NCI-H2107 treated with DMSO at 0.1 percent for 48 hours (cell line): ENCODE data around the gene ERAS.

Experiments
- DNase-seq: peaks from one replicate; lab custom pipeline; 2025; ENCODE audit not compliant: unreplicated experiment; lab: John Stamatoyannopoulos, UW

The ERAS gene, protein sequence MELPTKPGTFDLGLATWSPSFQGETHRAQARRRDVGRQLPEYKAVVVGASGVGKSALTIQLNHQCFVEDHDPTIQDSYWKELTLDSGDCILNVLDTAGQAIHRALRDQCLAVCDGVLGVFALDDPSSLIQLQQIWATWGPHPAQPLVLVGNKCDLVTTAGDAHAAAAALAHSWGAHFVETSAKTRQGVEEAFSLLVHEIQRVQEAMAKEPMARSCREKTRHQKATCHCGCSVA

DNA sequence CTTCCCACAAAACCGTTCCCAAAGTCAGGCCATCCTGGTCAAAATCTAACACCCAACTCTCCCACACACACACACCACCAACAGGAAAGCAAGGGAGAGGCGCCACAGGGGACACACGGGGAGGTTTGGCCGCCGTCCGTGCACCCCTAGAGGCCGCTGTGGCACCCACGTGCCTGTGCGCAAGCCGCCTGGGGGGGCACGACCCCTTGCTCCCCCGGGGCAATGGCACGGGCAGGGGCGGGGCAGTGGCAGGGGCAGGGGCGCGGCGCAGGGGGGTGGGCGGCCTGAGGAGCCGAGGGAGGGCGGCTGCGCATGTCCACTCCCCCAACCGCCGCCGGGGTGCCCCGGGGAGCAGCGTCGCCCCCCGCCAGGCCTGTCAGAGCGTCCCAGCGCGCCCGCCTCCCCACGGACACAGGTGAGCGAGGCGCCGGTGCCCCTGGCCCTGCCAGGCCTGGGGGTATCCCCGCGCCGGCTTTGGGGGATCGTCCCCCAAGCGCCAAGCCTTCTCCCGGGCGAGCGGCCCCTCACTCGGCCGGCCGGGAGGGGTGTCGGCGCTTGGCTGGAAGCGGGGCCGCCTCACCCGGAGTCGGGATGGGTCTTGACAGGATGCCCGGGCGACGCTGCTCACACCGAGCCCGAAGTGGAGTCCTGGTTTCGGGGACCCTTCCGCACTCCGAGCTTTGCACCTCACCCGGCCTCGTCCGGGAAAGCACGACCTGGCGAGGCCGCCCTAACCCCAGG is at the start of gene ERAS:
Gene ERAS, plus strand, starts transcription at position 379 of the 741 bp plus-strand sequence. CDS start 2,611 bp downstream, outside the sequence.
- DNase-seq = no peak

DNA sequence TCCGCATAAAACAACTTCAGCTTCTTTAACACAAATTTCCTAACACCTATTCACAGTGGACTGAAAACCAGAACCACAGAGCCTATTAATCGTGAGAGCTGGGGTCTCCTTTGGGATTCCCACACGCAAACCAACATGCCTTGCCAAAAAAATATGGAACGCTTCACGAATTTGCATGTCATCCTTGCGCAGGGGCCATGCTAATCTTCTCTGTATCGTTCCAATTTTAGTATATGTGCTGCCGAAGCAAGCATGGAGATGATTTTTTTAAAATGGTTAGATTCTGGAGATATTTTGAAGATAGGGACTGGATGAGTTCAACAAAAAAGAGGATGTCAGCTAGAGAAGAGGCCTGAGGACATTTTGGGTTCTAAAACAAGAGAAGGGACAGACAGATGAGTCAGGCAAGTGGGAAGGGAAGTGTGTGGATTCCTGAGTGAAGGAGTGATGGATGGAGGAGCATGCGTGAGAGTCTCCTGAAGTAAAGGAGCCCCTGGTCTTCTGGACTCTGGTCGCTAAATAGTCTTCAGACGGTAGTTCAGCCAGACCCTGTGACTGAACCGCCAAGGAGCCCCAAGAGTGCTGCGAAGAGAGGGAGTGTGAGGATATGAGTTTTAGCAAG is 49.4 kb upstream of the ERAS start:
- DNase-seq = no peak

DNA sequence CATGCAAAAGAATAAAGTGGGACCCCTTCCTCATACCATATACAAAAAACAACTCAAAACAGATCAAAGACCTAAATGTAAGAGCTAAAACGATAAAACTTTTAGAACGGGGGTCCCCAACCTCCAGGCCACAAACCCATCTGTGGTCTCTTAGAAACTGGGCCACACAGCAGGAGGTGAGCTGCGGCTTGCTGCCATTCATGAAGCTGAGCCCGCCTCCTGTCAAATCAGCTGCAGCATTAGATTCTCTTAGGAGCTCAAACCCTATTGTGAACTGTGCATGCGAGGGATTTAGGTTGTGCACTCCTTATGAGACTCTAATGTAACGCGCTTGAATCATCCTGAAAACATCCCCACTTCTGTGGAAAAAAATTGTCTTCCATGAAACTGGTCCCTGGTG is 46.9 kb upstream of the ERAS start:
- no peak for DNase-seq

DNA sequence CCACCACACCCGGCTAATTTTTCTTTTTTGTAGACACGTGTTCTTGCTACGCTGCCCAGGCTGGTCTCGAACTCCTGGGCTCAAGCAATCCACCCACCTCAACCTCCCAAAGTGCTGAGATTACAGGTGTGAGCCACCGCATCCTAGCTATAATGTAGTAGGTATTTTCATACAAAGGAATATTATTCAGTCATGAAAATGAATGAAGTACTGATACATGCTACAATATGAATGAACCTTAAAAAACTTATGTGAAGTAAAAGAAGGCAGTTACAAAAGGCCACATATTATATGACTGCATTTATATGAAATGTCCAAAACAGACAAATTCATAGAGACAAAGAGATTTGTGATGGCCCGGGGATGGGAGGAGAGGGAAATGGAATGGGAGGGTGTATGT is 44.6 kb upstream of the ERAS start:
- no peak for DNase-seq

DNA sequence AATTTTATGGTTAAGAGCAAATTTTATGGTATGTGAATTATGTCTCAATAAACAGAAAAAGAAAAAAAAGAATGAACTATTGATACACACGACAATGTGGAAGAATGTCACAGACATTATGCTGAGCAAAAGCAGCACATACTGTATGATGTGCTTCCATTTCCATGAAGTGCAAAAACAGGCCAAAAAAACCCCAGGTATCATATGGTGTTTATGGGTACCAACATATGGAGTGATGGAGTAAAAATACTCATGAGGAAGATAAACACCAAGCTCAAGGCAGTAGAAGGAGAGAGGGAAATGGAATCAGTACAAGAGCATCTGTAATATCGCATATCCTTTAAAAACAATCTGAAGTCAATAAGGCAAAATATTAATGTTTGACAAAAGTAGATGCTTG is 44.1 kb upstream of the ERAS start:
- DNase-seq = no peak

DNA sequence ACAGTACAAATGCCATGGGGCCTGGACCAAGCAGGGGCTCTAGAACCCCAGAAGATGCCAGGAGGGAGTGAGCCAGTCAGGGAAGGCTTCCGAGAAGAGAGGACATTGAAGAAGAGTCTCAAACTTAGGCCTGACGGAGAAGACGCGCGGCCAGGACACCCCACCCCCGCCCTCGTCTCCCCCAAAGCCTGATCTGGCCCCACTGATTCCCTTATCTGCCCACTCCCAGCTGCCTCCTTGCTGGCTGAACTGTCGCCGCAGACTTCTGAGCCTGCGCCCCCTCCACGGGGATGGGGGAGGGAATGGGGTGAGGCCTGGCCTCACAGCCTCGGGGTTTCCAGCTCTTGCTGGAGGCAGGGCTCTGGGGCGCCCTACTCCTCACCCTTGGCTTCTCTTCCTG is 43.5 kb upstream of the ERAS start:
- DNase-seq = no peak

DNA sequence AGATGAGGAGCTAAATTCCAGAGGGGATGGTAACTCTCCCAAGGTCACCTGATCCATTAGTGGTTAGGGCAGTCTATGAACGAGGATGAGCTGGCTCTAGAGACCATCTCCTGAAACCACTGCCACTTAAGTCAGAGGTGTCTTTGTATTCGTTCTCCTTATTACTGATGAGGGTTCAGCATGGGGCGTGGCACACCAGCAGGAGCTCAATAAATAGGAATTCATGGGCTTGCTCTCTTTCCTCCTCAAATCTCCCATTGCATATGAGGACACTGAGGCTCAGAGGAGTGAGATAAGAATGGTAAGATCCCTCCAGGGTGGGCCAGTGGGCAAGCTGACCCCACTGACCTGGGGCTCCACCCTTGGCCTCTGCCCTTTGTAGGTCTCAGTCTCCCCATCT is 41.6 kb upstream of the ERAS start:
- DNase-seq = no peak

DNA sequence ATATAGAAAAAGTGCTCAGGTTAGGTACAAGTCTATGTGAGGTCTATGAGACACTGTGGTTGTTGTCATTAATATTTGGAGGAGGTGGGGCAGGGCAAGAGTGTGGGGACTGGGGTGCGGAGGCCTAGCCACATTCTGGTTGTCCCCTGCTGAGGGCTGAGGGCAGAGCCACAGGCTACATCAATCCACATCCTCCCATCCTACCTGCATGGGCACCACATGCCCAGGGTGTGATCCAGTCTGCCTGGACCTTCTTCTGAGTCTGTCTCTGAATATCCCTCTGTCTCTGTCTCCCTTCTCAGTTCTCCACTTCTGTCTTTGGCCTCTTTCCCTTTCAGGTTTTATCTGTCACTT is 41.1 kb upstream of the ERAS start:
- no peak for DNase-seq

DNA sequence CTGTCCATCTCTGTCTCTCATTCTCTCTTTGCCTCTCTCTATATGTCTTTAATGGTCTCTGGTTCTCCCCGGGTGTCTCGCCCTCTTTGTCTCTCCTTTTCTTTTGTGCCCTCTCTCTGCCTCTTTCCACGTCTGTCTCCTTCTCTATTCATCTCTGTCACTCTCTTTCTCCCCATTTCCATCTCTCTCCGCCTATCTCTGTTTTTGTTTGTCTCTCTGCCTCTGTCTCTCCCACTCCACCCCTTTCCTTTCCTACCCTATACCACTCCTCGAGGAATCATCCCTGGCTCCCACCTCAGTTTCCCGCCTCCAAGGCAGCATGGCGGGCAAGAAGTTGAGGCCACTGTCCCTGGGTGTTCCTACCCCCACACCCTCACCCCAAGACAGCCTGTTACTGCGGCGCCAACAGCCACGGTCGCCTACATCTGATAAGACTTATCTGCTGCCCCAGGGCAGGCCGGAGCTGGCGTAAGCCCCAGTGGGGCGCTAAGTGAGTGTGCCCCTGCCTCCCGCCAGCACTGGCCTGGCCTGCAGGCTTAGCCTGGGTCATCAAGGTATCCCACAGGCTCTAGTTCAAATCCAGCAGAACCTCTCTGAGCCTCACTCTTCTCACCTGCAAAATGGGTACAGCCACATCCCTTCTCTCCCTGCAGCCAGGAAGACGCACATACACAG is 40.6 kb upstream of the ERAS start:
- no peak for DNase-seq

DNA sequence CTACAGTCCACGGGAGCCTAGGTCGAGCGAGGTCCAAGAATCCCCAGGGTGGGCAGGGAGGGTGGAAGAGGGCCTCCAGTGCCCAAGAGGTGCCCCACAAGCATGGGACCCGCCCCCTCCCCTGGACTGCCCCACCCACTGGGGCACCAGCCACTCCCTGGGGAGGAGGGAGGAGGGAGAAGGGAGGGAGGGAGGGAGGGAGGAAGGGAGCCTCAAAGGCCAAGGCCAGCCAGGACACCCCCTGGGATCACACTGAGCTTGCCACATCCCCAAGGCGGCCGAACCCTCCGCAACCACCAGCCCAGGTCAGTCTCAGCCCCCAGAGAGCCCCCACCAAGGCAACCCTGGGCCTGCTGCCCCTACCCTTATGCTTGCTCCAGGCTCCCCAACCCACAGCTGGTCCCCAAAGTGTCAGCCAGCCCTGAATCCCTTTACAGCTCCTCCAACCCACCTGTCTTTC is 39.9 kb upstream of the ERAS start, which contains the start of gene GATA1:
Gene GATA1, plus strand, starts transcription at position 250 of the 460 bp plus-strand sequence. CDS start 4,520 bp downstream, outside the sequence.
- no peak for DNase-seq

DNA sequence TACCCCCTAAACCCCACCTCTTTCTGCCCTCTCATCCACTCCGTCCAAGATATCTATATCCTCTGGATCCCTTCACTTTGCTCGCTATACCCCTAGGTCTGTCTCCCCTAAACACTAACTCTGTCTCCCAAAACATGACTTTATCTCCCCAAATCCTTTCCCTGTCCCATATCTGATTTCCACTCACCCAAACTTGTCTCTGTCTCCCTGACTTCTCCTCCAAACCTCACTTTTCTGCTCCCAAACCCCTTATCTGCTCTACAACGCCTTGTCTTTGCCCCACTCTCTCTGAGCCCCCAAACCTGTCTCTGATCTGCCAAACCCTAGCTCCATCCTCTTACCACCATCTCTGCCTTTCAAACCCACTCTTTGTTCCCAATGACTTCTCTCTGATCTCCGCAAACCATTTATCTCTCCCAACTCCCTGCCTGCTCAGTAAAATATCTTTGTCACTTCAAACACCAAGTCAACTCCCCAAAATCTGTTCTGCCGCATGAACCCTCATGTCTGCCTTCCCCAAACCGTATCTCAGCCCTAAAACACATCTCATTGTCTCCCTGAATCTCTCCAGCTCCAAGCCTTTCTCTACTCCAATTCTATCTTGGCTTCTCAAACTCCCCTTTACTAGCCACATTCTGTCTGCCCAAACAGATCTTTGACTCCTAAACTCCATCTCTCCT is 39.3 kb upstream of the ERAS start:
- no peak for DNase-seq

DNA sequence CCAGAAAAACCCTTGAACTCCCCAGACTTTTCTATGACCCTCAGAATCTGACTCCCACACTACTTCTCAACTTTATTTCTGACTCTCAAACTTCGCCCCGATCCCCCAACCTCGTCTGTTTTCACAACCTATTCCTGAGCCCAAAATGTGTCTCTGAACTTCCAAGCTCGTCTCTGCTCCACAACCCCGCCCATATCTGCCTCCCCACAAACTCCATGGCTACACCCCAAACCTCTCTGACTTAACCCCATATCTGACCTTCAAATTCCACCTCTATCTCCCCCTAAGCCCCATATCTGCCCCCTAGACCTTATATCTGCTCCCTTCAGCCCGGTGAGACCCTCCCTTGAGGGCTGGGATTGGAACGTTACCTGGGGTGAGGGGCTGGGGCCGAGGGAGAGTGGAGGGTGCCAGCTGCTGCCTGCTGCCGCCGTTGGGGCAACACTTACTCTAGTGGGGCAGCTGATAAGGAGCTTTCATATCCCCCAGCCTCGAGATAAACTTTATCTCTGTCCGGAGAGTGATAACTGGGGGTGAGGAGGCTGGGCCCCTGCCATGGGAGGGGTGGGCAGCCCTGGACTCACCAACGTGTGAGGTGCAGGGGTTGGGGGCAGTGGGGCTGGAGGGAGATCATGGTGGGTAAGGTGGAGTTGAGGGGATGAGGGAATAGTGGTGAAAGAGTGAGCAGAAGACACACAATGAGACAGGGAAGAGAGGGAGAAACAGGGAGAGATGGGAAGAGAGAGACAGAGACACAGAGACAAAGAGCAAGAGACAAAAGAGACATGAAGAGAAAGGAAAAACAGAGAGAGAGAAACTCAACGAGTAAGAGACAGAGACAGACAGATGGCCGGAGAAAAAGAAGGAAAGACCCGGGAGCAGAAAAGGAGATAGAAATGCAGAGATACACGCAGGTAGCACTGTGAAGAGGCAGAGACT is 38.5 kb upstream of the ERAS start:
- DNase-seq = no peak

DNA sequence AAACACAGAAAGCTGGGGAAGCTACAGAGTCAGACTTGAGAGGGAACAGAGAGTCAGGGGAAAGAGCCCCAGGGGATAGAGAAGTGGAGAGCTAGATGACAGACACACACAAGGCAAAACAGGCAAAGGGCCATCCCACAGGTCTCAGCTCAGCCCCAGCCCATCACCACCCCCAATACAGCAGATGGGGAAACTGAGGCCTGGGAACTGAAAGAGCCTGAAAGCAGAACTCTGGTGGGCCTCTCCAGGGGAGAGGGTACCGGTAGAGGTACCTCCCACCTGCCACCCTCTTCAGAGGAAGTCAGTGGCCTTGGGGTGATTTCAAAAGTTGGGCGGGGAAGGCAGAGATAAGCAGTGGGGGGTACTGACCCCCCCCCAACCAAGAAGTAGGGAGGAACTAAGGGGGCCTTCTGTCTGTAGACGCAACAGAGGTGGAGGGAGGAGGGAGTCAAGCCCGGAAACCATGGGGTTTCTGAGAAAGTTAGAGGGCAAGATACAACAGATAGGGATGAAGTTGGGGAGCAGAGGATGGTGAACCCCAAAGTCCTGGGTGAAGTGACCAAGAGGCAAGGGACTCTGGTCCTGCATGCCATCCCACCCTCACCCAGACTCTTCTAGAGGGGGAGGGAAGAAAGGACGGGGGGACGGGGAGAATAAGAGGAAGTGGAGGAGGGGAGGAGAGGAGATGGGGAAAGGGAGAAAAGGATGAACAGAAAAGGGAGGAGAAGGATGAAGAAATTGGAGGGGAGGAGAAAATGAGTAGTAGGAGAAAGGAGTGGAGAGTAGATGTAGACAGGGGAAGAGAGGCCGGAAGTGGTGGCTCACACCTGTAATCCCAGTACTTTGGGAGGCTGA is 36.7 kb upstream of the ERAS start:
- DNase-seq = no peak

DNA sequence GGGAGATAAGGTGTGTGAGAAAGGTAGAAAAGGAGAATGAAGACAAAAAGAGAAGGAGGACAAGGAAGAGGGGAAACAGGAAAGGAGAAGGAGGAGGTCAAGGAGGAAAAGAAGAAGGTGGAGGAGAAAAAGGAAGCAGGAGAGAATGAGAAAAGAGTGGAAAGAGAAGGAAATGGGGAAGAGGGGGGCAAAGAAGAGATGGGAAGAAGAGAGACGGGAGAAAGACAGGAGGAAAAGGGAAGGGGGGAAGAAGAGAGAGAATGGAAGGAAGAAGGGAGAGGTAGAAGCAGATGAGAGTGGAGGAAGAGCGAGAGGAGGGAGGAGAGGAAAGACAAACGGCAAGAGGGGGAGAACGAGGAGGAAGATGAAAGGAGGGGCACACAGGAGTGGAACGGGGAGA is 35.8 kb upstream of the ERAS start:
- DNase-seq = no peak

DNA sequence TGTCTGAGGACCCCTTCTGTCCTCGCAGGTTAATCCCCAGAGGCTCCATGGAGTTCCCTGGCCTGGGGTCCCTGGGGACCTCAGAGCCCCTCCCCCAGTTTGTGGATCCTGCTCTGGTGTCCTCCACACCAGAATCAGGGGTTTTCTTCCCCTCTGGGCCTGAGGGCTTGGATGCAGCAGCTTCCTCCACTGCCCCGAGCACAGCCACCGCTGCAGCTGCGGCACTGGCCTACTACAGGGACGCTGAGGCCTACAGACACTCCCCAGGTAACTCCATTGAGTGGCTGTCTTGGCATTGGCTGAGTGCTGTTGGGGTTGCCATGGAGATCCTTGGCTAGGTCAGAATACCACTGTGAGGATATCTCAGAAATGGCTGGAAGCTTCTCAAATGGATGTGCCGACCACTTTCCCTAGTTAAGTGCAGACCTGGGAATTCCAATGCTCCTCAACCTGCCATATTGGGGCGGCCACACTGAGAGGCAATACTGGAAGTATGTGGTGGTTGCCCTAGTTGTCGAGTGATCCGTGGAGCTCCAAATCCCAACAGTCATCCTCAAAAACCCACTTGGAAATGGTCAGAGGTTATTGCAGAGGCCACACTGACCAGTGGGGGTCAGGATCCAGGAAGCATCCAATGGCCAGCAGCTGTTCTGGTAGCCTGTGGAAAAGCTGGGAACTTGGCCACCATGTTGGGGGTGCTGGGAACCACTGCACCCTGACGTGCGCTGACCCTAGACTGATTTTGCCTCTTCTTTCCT is 35.1 kb upstream of the ERAS start:
- no peak for DNase-seq

DNA sequence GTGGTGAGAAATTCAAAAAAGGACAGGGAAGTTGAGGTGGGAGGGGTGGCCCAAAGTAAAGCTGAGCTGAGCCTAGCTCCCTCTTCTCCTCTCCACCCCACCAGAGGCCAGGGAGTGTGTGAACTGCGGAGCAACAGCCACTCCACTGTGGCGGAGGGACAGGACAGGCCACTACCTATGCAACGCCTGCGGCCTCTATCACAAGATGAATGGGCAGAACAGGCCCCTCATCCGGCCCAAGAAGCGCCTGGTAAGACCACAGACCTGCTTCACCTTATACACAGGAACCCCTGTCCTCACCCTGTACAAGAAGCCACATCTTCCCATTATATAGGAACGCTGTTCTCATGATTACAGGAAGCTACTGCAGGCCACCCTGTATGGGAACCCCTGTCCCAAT is 34.1 kb upstream of the ERAS start:
- DNase-seq = no peak

DNA sequence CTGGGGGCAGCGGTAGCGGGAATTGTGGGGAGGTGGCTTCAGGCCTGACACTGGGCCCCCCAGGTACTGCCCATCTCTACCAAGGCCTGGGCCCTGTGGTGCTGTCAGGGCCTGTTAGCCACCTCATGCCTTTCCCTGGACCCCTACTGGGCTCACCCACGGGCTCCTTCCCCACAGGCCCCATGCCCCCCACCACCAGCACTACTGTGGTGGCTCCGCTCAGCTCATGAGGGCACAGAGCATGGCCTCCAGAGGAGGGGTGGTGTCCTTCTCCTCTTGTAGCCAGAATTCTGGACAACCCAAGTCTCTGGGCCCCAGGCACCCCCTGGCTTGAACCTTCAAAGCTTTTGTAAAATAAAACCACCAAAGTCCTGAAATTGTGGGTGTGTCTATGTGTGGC is 32.4 kb upstream of the ERAS start:
- no peak for DNase-seq

DNA sequence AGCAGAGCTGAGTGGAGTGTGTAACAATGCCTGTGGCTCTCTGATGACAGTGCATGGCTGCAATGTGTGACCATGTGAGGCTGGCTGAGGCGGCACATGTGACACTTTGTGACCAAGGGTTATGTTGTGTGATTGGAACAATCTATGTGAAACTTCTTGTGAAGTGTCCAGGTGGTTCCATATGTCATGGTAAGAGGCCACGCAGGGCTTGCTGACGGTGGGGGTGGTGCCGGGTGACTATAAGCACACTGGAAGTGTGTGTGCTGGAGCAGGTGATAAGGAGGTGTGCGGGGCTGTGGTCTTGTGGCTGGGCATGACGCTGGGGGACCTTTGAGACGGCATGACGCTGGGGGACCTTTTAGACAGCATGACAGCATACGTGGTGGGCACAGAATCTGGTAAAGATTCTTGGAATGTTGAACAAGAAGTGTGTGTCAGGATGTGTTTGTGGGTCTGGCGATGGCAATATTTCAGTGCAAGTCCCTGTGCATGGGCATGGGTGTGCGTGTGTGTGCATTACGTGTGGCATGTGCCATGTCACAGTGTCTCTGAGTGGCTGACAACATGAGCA is 31.9 kb upstream of the ERAS start:
- no peak for DNase-seq
